HG03039 (cell line): ENCODE measurements around the gene TPRN.

ENCODE experiments used
- ATAC-seq: cut with Tn5 transposase; IDR thresholded peaks from one replicate; pipeline ENCODE4 v1.9.1; 2021; ENCODE audit warnings: mild to moderate bottlenecking, moderate library complexity; ENCODE audit not compliant: unreplicated experiment

The TPRN gene

DNA sequence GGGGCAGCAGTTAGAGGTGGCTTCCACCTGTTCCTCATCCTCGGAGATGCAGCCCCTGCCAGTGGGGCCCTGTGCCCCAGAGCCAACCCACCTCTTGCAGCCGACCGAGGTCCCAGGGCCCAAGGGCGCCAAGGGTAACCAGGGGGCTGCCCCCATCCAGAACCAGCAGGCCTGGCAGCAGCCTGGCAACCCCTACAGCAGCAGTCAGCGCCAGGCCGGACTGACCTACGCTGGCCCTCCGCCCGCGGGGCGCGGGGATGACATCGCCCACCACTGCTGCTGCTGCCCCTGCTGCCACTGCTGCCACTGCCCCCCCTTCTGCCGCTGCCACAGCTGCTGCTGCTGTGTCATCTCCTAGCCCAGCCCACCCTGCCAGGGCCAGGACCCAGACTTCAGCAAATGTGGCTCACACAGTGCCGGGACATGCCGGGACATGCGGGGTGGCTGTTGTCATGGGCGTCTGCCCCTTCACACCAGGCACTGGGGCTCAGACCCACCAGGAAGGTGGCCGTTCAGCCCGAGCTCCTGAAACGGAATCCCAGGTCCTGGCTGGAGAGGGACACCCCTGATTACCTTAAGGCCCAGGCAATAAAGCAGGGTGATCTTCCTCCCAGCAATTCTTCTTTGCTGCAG, 25.3 kb upstream of the TPRN start:
- no peak for ATAC-seq

DNA sequence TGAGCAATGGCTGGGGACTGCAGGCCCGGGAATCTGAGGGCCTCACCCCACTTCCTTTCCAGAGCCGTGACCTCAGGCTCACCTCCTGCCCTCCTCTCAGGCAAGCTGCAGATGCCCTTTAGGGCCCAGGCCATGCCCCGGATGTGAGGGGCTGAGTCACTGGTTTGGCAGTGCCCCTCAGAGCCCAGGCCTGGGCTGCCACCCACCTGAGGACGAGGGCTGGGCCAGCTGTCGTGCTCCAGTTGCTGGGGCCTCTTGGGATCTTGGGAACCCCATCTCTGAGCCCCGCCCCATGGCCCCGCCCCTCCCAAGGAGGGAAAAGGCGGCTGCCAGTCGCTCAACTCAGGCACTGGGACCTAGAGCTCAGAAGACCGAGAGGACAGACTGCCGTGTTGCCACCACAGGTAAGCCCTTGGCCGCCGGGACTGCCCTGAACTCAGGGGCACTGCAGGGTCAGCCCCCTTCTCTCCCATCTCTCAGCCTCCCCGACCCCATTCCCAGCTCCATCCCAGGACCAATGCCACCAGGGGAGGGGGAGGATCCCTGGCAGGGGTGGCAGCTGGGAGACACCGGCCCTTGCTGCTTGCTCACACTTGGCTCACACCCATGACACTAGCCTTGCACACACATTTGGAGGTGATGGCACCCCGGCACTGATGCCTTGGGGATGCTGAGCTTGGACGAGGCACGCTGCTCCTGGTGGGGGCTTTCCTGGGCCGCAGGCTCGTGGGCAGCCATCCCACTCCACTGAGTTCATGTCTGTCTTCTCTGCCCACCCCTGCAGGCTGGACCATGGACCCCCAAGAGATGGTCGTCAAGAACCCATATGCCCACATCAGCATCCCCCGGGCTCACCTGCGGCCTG, 24.5 kb upstream of the TPRN start, which contains the start of gene CYSRT1:
Gene CYSRT1, plus strand, starts transcription at position 345 of the 865 bp plus-strand sequence. Its CDS starts 448 bp downstream, at position 793.
- no peak for ATAC-seq

DNA sequence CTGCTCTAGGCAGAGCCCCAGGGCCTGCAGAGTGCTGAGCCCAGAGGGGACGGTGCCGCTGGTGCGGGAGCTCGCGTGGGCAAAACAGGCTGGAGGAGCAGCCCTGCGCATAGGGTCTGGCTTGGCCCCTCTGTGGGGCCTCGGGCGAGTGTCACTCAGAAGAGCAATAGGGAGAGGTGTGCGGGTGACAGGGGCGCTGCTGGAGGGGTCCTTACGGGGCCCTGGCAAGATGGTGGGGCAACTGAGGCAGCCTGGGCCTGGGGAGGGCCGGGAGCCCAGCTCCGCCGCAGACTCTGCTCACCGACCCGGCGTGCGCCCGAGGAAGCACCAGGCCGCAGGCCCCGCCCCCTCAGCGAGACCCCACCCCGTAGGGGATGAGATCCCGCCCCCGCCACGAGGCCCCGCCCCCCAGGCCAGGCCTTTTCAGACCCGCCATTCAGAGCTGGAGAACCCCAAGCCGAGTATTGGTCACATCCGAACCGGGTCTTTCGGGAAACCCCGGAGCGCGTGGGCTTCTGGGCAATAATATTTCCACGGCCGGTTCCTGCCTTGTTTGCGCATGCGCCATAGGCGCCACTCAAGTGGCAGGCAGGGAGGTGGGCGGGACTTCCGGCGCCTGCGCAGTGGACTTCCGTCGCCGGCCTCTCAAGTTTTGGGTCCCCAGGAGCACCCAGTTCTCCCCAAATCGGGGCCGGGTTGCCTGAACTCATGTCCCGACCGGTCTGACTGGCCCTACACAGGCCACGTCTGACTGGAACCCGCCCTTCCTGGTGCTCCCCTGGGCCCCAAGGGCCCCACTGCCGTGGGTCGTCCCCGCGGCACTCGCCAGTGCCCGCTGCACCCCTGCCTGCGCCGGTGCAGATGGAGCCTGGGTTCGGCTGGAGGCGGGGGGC, 22.8 kb upstream of the TPRN start:
- peak; percentile 54 for ATAC-seq

DNA sequence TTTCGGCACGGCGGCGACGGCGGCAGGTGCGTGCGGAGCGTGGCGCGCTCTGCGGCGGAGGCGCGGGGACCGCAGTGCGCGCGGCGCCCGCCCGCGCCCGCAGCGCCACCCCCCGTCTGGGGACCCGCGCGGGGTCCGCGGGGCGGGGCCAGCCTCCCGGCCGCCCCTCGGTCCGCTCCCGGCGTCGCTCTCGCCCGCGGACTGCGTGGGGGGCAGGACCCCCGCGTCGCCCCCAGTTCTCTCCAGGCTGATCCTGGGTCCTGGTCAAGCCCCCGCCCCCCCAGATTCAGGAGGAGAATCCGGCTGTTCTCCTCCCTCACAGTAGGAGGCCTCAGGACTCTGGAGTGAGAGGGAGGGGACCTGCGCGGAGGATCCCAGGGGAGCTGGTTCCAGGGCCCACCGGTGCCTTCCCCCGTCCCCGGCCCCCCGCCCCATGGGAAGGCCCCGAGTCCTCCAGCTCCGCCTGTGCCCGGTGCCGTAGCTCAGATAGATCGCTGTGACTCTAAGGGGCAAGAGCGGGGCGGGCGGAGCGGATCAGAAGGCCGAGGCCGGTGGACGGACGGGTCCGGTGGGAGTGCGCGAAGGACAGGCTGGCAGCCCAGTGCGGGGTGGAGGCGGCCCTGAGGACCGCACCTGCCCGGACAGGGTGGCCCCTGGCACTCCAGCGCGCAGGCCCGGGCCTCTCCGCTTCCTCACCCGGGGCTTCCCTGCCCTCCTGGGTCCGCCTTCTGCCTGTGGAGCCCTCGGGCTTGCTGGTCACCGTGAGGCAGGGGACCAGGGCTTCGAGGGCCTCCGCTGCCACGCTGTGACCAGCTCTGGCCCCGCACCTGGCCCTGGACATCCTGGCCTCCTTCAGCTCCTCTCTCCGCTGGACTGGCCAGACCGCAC, 21.9 kb upstream of the TPRN start, which contains the start of gene RNF208:
Gene RNF208, minus strand, starts transcription at position 51 of the 888 bp plus-strand sequence. CDS start 1,028 bp downstream, outside the sequence.
- no peak for ATAC-seq

DNA sequence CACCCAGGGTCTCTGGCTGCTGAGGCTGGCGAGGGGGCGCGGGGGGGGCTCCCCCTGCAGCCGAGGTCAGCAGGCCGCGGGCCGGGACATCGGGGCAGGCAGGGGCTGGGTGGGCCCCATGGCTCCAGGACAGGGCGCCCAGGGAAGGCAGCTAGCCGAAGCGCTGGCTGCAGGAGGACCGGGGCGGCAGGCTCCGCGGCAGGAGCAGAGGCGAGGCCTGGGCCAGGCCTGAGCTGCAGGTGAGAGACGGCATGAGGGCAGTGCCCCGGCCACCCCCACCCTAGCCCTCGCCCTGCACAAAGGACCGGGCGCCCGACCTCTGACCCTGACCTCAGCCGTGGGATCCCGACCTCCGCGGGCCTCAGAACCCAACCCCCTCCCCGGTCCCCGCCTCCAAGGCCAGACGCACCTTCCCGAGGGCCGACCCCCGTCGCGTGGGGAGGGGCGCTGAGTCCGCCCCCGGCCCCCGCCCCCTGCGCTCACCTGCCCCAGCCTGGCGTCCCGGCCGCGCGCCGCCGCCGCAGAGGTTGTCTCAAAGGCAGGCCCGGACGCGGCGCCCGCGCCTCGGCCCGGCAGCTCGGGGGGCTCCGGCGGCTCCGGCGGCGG, 21.1 kb upstream of the TPRN start:
- no peak for ATAC-seq

DNA sequence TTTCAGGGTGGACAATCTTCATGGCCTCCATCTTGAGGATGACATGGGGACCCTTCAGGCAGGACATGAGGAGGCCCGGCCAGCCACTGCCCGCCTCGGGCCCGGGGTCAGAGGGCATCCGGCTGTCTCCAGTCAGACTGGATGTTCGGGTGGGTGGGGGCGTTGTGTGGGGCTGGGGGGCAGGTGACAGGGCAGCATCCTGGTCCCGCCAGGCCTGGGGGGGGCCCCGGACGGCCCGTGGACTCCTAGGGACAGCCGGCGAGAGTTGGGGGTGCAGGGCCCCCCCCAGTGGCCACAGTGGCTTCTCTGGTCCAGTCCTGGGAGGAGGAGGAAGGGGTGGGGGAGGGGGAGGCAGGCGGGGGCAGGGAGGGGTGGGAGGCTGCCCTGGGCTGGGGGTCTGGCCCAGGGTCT, 20.6 kb upstream of the TPRN start:
- no peak for ATAC-seq

DNA sequence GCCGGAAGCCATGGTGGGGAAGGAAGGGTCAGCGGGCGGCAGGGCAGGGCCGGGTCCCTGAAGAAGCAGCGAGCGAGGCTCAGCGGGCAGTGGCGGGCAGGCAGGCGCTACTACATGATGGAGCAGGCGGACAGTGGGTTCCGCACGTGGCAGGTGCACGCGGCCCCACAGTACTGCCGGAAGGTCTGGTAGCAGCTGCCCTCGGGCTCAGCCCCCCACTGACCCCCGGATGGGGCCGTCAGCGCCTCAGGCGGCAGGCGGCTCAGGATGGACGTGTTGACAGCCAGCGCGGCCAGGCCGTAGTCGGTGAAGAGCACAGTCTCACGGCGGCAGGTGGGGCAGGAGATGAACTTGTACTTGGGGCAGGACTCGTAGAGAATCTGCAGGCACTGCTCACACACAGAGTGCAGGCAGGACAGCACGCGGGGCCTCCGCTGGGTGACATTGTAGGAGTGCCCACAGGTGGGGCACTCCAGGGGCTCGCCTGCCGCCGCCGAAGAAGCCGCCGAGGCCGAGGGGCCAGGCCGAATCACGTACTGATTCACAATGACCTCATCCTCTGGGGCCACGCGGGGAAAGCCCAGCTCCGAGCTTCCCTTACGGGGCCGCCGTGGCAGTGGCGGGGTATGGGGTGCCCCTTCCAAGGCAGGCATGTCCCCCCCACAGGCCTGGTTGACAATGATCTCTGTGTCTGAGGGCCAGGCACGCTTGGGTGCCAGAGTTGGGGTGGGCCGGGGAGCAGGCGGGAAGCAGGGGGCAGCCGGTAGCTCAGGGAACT, 20.0 kb upstream of the TPRN start:
- no peak for ATAC-seq

DNA sequence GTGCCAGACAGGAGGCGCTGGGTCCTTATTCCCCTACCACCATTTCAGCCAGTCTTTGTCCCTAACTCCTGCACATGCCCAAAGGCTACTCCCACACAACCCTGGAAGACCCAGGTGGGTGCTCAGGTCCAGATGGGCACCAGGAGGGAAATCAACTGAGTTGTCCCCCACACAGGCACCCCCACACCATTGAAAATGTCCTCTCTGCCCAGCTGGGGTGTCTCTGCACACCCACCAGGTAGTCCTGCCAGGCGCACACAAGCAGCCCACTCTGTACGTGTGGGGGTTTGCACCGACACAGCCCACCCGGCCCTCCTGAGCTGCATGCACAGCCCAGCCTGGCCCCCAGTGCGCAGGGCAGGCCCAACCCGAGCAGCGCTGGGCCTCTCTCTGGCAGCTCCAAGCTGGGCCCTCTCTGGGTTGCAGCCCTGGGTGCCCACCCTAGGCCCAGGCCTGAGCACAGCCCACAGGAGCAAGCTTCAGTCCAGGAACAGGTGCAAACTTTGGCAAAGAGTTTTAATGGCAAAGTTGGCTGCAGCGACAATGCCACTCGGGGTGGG, 19.3 kb upstream of the TPRN start:
- no peak for ATAC-seq

DNA sequence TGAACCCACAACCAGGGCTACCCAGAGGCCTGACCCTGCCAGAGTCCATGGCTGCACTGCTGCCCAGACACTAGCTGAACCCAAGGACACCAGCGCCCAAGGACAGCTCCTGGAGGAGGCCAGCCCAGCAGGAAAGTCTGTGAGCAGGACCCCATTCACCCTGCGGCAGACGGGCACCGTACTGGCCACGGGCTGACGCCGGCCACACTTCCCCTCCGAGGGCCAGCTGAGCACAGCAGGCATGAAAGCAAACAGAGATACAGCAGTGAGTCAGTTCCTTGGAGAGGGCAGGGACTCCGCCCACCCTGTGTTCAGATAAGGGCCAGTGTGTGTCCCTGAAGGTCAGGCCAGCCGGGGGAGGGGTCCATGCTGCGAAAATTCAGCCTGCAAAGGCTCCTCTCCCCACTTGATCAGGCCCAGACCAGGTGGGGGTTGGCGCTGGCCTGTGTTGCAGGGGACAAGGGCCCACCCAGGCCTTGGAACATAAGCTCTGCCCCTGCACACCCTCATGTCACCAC, 18.3 kb upstream of the TPRN start:
- no peak for ATAC-seq

DNA sequence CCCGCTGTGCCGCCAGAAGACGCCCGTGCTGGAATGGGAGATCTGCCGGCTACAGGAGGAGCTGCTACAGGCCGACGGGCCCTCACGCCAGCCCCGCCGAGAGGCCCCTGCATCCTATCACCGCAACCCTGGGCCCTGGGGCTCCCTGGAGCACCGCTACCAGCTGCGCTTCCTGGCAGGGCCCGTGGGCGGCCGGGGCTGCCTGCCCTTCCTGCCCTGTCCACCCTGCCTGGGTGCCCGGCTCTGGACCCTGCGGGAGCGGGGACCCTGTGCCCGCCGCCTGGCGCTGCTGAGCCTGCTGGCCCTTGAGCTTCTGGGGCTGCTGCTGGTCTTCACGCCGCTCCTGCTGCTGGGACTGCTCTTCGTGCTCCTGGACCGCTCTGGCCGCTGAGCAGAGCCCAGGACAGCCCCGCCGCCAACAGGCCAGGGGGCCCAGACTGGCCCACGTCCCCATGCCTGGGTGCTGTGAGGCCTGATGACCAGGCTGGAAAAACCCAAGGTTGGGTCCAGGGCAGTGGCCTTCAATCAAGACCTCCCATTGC, 17.7 kb upstream of the TPRN start:
- ATAC-seq: no peak

DNA sequence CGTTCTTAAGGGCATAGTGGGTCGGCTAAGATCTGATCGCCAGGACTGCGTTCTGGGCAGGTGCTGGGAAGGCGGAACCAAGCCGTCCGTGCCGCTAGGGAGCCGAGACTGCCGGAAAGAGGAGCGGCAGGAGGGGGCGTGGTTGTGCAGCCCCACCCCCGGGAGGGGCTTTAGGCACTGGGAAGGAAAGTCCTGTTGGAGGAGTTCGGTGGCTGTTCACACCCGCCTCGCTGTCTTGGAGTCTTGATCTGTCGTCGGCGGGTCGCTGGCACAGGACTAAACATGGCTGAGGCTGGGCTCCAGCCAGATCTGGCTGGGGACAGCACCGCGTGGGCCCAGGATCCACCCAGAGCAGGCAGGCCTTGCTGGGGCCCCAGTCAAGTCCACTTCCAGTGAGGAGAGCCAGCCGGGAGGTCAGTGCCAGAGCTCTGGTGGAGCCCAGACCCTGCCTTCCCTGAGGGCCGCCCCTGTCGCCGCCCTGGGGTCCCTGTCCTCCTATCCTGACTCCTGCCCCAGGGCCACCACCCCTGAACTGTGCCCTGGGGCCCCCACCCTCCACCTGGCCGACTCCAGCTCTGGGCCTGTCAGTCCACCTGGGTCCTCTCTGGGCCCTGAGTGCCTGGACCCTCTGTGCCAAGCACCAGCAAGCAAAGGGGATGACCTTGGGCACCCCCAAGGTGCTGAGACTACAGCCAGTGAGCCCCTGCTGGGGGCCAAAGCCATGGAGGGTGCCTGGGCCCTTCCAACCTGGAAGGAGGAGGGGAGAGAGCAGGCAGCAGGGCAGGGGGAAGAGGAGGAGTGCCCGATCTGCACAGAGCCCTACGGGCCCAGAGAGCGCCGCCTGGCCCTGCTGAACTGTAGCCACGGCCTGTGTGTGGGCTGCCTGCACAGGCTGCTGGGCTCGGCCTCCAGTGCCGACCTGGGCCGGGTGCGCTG, 17.0 kb upstream of the TPRN start:
- no peak for ATAC-seq

DNA sequence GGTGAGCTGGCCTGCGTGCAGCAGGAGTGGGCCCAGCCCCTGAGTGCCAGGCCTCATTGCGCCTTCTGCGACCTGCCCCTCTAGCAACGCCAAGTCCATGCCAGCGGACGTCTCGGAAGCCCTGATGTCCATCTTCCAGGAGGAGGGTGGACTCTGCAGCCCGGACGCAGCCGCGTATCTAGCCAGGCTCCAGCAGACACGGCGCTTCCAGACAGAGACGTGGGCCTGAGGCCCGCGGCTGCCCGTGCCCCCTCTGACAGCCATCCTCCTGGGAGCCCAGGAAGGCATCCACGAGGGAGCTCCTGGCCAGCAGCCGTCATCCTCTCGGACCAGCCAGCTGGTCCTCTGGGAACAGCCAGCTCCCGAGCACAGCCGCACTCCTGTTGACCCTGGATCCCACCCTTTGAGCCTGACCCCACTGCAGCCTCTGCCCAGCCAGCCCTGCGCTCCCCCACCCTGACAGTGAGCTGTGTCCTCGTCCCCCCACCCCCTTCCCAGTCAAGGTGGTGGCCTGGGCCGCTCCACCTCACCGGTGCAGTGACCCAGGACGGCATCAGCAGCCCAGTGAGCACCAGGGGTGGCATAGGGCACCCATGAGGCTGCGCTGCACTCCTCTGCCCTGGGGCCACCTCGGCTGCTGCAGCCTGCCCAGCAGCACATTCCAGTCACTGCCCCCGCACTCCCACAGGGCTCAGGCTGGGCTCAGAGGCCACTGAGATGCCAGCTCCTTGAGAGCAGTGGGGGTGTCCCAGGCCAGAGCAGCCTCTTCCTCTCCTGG, 15.8 kb upstream of the TPRN start:
- no peak for ATAC-seq

DNA sequence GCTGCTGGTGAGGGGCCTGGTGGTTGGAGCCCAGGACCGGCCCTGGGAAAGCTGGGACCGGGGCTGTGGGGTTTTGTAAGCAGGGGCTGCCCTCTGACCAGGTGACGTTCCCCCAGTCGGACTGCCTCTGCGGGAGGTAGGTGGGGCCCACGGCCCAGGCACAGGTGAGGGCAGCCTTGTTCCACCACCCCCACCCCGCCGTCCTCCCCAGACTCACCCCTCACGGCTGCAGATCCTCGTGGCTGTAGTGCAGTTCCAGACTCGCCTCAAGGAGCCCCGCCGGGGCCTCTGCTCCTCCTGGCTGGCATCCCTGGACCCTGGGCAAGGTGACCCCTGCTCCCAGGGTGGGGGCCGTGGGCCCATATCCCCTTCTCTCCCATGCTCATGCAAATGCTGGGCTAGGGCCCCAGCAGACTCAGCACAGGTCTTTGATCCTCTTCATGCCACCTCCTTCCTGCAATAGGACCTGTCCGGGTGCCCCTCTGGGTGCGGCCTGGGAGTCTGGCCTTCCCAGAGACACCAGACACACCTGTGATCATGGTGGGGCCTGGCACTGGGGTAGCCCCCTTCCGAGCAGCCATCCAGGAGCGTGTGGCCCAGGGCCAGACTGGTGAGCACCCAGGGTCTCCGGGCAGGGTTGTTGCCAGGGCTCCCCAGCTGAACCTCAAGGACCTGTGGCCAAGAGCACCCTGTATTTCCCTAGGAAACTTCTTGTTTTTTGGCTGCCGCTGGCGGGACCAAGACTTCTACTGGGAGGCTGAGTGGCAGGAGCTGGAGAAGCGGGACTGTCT, 14.8 kb upstream of the TPRN start:
- ATAC-seq: no peak

DNA sequence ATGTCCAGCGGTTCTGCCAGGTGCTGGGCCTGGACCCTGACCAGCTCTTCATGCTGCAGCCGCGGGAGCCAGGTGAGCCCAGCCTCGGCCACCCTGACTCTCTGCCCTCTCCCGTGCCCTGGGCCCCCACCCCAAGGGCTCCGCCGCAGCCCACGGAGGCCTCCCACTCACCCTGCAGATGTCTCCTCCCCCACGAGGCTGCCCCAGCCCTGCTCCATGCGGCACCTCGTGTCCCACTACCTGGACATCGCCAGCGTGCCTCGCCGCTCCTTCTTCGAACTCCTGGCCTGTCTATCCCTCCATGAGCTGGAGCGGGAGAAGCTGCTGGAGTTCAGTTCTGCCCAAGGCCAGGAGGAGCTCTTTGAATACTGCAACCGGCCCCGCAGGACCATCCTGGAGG, 14.1 kb upstream of the TPRN start:
- no peak for ATAC-seq
